ENCODE measurements around the gene DCLRE1C. TPM values are rescaled to one million over a fixed set of nuclear protein-coding genes. Genes with fewer than 3 reads are reported as not detected.

Gene DCLRE1C
- polyA plus RNA-seq, 1 donor from 2014 or later = 7.5 TPM

DNA sequence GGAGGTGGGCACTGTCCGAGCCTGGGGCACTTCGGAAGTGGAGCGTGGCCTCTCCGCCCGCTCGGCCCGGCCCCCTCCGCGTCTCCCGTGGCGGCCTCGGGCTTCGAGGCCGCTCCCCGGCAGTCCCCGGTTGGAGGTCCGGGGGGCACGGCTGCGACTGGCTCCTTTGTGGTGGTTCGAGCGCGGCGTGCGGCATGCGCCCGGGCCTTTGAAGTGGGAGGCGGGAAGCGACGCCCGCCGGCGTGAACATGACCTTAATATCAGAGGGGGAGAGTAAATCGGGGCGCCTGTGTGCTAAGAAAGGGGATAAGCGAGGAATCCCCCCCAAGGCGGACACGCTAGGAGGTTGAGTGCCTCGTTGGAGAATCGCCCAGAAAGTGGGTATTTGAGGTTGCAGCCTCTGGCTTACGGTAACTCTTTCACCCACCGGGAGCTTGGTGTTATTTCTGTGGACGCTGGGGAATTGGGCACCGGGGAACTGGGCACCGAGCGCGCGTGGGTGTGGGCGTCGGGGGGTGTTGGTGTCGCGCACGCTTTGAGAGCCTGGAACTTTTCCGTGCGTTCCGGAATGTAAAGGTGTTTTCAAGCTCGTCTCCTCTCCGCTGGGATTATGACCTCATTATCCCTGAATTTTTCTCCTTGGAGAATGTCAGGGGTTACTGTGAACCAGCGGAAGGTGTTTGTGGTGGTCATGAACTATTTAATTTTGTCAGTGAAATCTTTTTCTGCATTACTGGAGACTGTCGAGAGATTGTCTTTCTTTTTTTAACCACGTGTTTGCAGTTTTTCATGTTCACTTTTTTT, 74.6 kb downstream of the DCLRE1C start:
- no peaks in the 10 kb centered on the region for H3K36me3 ChIP-seq (ENCODE audit: insufficient read depth, low read length)
- TF ChIP-seq, protein P1, sequence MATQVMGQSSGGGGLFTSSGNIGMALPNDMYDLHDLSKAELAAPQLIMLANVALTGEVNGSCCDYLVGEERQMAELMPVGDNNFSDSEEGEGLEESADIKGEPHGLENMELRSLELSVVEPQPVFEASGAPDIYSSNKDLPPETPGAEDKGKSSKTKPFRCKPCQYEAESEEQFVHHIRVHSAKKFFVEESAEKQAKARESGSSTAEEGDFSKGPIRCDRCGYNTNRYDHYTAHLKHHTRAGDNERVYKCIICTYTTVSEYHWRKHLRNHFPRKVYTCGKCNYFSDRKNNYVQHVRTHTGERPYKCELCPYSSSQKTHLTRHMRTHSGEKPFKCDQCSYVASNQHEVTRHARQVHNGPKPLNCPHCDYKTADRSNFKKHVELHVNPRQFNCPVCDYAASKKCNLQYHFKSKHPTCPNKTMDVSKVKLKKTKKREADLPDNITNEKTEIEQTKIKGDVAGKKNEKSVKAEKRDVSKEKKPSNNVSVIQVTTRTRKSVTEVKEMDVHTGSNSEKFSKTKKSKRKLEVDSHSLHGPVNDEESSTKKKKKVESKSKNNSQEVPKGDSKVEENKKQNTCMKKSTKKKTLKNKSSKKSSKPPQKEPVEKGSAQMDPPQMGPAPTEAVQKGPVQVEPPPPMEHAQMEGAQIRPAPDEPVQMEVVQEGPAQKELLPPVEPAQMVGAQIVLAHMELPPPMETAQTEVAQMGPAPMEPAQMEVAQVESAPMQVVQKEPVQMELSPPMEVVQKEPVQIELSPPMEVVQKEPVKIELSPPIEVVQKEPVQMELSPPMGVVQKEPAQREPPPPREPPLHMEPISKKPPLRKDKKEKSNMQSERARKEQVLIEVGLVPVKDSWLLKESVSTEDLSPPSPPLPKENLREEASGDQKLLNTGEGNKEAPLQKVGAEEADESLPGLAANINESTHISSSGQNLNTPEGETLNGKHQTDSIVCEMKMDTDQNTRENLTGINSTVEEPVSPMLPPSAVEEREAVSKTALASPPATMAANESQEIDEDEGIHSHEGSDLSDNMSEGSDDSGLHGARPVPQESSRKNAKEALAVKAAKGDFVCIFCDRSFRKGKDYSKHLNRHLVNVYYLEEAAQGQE (IDR thresholded peaks at IDR 0.05; ENCODE audit: borderline replicate concordance) = peak; percentile 14
- TF ChIP-seq POLR2AphosphoS5 (IDR thresholded peaks at IDR 0.05) = no peak
- peak; percentile 45 for TF ChIP-seq MXI1 (conservative IDR thresholded peaks at IDR 0.05; ENCODE audit: poor library complexity, severe bottlenecking)
- peak overlapping the region; percentile 74 for H3K4me2 ChIP-seq (ENCODE audit: low read length)
- H4K20me1 ChIP-seq (ENCODE audit: insufficient read depth) = no peaks in the 10 kb centered on the region
- H3K9ac ChIP-seq (ENCODE audit: low read length) = peak overlapping the region; percentile 94
- H3F3A ChIP-seq (ENCODE audit: insufficient read depth, low read length, poor library complexity, severe bottlenecking) = no peaks in the 10 kb centered on the region
- peak overlapping the region; percentile 58 for H3K27ac ChIP-seq (ENCODE audit: low read length)
- peaks cover 58% of the 10 kb centered on the region for H3K79me2 ChIP-seq (replicated peaks; ENCODE audit: insufficient read depth, low read length)
- no peaks in the 10 kb centered on the region for H3K9me3 ChIP-seq (ENCODE audit: low read length)
- peak overlapping the region; percentile 90 for H3K4me3 ChIP-seq (ENCODE audit: low read length)
- no peaks in the 10 kb centered on the region for H3K9me2 ChIP-seq (ENCODE audit: insufficient read depth, low read length)
- H3K27me3 ChIP-seq (ENCODE audit: insufficient read depth, low read depth, low read length) = no peaks in the 10 kb centered on the region
- H2AFZ ChIP-seq (ENCODE audit: low read depth, low read length) = peak overlapping the region; percentile 34

DNA sequence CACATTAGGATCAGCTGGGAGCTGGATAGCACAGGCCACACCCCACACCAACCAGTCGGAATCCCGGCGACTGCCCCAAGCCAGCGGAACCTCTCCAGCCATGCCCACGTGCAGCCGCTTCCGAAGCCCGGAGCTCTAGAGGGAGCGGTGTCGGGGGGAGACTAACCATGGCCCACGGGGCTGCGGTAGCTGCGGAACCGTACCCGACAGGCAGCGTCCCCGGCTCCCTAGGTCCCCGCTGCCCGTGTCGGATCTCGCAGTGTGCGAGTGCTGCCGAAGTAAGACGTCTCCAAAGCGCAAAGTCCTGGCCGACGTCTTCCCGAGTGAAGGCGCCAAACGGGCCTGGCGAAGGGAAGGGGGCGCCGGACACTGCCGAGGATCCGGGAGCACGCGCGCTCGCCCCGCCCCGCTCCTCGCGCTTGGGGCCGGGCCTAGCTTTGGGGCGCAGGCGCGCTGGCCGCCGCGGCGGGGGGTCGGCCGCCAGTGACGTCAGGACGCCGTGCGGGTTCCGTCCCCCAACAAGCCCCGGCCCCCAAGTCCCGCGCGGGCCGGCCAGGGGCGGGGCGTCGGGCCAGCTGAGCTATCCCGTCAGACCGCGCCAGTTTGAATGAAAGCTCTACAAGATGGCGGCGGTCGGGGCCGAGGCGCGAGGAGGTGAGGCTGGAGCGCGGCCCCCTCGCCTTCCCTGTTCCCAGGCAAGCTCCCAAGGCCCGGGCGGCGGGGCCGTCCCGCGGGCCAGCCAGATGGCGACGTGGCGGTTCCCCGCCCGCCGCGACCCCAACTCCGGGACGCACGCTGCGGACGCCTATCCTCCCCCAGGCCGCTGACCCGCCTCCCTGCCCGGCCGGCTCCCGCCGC, 75.4 kb downstream of the DCLRE1C start, which contains the start of gene SUV39H2:
Gene SUV39H2, plus strand, starts transcription at position 601 of the 858 bp plus-strand sequence. Its CDS starts 23 bp downstream, at position 624.
- Histone ChIP-seq H3K27ac (ENCODE audit: low read length) (peak within 1 kb of the TSS; percentile 87), H3K4me2 (ENCODE audit: low read length) (peak within 1 kb of the TSS; percentile 89), H3F3A (ENCODE audit: insufficient read depth, low read length, poor library complexity, severe bottlenecking) (no peaks in the 10 kb centered on the region), H3K9me2 (ENCODE audit: insufficient read depth, low read length) (no peaks in the 10 kb centered on the region), H3K27me3 (ENCODE audit: insufficient read depth, low read depth, low read length) (no peaks in the 10 kb centered on the region), H3K9ac (ENCODE audit: low read length) (peak within 1 kb of the TSS; percentile 94), H3K4me3 (ENCODE audit: low read length) (peak within 1 kb of the TSS; percentile 90), H3K79me2 (replicated peaks; ENCODE audit: insufficient read depth, low read length) (peaks cover 50% of the 10 kb centered on the region), H4K20me1 (ENCODE audit: insufficient read depth) (no peaks in the 10 kb centered on the region), H2AFZ (ENCODE audit: low read depth, low read length) (peak within 1 kb of the TSS; percentile 83), H3K9me3 (ENCODE audit: low read length) (no peaks in the 10 kb centered on the region), H3K36me3 (ENCODE audit: insufficient read depth, low read length) (no peaks in the 10 kb centered on the region)
- no peak for TF ChIP-seq EZH2 (IDR thresholded peaks at IDR 0.05; ENCODE audit: borderline replicate concordance, insufficient read depth, low read length, poor library complexity, severe bottlenecking)
- TF ChIP-seq MXI1 (conservative IDR thresholded peaks at IDR 0.05; ENCODE audit: poor library complexity, severe bottlenecking) = peak; percentile 89
- TF ChIP-seq EP300 (conservative IDR thresholded peaks at IDR 0.05; ENCODE audit: poor library complexity, severe bottlenecking) = peak; percentile 45
- TF ChIP-seq TAF1 (IDR thresholded peaks at IDR 0.05; ENCODE audit: low read depth) = peak; percentile 80
- TF ChIP-seq RAD21 (conservative IDR thresholded peaks at IDR 0.05) = peak; percentile 40
- TF ChIP-seq, protein P1 (IDR thresholded peaks at IDR 0.05; ENCODE audit: borderline replicate concordance) = peak; percentile 36
- peak; percentile 51 for TF ChIP-seq SMC3 (conservative IDR thresholded peaks at IDR 0.05; ENCODE audit: poor library complexity)
- TF ChIP-seq, protein P2, sequence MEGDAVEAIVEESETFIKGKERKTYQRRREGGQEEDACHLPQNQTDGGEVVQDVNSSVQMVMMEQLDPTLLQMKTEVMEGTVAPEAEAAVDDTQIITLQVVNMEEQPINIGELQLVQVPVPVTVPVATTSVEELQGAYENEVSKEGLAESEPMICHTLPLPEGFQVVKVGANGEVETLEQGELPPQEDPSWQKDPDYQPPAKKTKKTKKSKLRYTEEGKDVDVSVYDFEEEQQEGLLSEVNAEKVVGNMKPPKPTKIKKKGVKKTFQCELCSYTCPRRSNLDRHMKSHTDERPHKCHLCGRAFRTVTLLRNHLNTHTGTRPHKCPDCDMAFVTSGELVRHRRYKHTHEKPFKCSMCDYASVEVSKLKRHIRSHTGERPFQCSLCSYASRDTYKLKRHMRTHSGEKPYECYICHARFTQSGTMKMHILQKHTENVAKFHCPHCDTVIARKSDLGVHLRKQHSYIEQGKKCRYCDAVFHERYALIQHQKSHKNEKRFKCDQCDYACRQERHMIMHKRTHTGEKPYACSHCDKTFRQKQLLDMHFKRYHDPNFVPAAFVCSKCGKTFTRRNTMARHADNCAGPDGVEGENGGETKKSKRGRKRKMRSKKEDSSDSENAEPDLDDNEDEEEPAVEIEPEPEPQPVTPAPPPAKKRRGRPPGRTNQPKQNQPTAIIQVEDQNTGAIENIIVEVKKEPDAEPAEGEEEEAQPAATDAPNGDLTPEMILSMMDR (IDR thresholded peaks at IDR 0.05; ENCODE audit: poor library complexity, severe bottlenecking) = peak; percentile 55
- peak; percentile 91 for TF ChIP-seq POLR2AphosphoS5 (IDR thresholded peaks at IDR 0.05)

Measured in neural cell (in vitro differentiated cells).